K562 (cell line): ENCODE measurements around the gene TBL1X. TPM values are rescaled to one million over a fixed set of nuclear protein-coding genes. Genes with fewer than 3 reads are reported as not detected.

Source experiments
- ARID3A ChIP-seq: IDR thresholded peaks from 2 replicates; pipeline ENCODE4 v1.6.1; 2012; ENCODE audit warnings: low read depth, low read length, improper control_type of control experiment, borderline replicate concordance
- E2F6 ChIP-seq, 2 experiments: IDR thresholded peaks; 2 replicates each; pipeline ENCODE4 v1.6.1; 2011; ENCODE audit warnings: borderline replicate concordance in 1 of 2, control low read depth in 1 of 2, low read depth in 1 of 2, low read length in 1 of 2, mild to moderate bottlenecking in 1 of 2, mixed read lengths in 1 of 2, moderate library complexity in 1 of 2; ENCODE audit not compliant: insufficient read depth in 1 of 2, insufficient read length in 1 of 2, poor library complexity in 1 of 2, severe bottlenecking in 1 of 2; ENCODE audit errors: extremely low read depth in 1 of 2
- ID3 ChIP-seq, 2 experiments: fragments of 250-450 bp in 1 of 2; fragments of 450-650 bp in 1 of 2; sonication (Bioruptor Pico) in 1 of 2; IDR thresholded peaks; 2 replicates each; pipeline versions ENCODE4 v1.6.1 to v1.8.0; 2016 to 2021; ENCODE audit warnings: mild to moderate bottlenecking in 2 of 2, moderate library complexity in 2 of 2, missing compliant biosample characterization in 1 of 2, missing genetic modification characterization in 1 of 2
- IRF2 ChIP-seq: sonication (generic); formaldehyde crosslinking; IDR thresholded peaks from 2 replicates; pipeline ENCODE4 v1.8.1; 2022; ENCODE audit warnings: mild to moderate bottlenecking, missing genetic modification reagents
- LEF1 ChIP-seq: fragments of 450-650 bp; IDR thresholded peaks from 2 replicates; pipeline ENCODE4 v1.6.1; 2016; ENCODE audit warnings: mild to moderate bottlenecking
- POLR2G ChIP-seq: fragments of 200-400 bp; formaldehyde crosslinking; IDR thresholded peaks from 2 replicates; pipeline ENCODE4 v1.6.1; 2017; ENCODE audit warnings: low read depth, mild to moderate bottlenecking, antibody characterized with exemption, low read length, moderate library complexity
- ZNF318 ChIP-seq, 2 experiments: fragments of 450-650 bp; IDR thresholded peaks; 2 replicates each; pipeline ENCODE4 v1.6.1; 2016; ENCODE audit warnings: mild to moderate bottlenecking in 2 of 2, borderline replicate concordance in 1 of 2, low read depth in 1 of 2, moderate library complexity in 1 of 2
- ZNF76 ChIP-seq: fragments of 250-450 bp; sonication (Bioruptor Pico); IDR thresholded peaks from 2 replicates; pipeline ENCODE4 v1.4.0; 2020; ENCODE audit warnings: mild to moderate bottlenecking, moderate library complexity, borderline replicate concordance
- ZSCAN32 ChIP-seq: fragments of 450-650 bp; formaldehyde crosslinking; IDR thresholded peaks from 2 replicates; pipeline ENCODE4 v1.4.0; 2020; ENCODE audit warnings: mild to moderate bottlenecking, moderate library complexity
- polyA plus RNA-seq, 8 experiments: library from polyadenylated mRNA; depleted of rRNA in 4 of 8; stranded (reverse) in 5 of 8; unstranded in 3 of 8; fragments of >200 nt; fragmentation: Nextera tagmentation in 2 of 8; fragmentation: Illumina TruSeq in 1 of 8; extraction: Ambion mirVana in 2 of 8; extraction: Trizol in 1 of 8; gene quantifications; 2 replicates each; pipeline versions ENCODE4 v1.2.1 to v1.2.3, GENCODE V29; 2011 to 2014; ENCODE audit warnings: inconsistent platforms in 1 of 8, missing spikeins in 1 of 8
- total RNA-seq, 7 experiments: library from RNA; depleted of rRNA in 6 of 7; stranded (reverse); fragments of >200 nt in 6 of 7; fragmentation: Illumina TruSeq in 2 of 7; extraction: Trizol in 2 of 7; gene quantifications; 2 replicates each; pipeline versions ENCODE4 v1.2.1 to v1.2.3, GENCODE V29; 2011 to 2021; ENCODE audit warnings: low replicate concordance in 1 of 7

TBL1X gene
- total and polyA plus RNA-seq, 9 of the 15 experiments (the other 6 are each of a cell fraction or from before 2014, with no cell fraction given) = 6.0 to 49.6 (median 19.7) TPM

GRCh38 chrX:9440116-9440844, 24.6 kb upstream of the TBL1X start (continued):
- TF ChIP-seq ZNF318 (IDR thresholded peaks at IDR 0.05; ENCODE audit: borderline replicate concordance in 1 of 2, low read depth in 1 of 2) (no peak), ID3 (CRISPR knock-in tag; IDR thresholded peaks at IDR 0.05) (no peak), ID3 (tag; IDR thresholded peaks at IDR 0.05) (no peak), ZNF76 (CRISPR knock-in tag) (no peak), LEF1 (no peak), POLR2G (no peak), IRF2 (CRISPR knock-in tag) (no peak), ARID3A (no peak), ZSCAN32 (CRISPR knock-in tag) (no peak), E2F6 (IDR thresholded peaks at IDR 0.05; ENCODE audit: borderline replicate concordance in 1 of 2, extremely low read depth in 1 of 2, insufficient read depth in 1 of 2, insufficient read length in 1 of 2, low read depth in 1 of 2, low read length in 1 of 2, poor library complexity in 1 of 2, severe bottlenecking in 1 of 2) (no peak)
